Natural killer cell (primary cell): ENCODE results near the gene MAP2K5. TPM values are rescaled to one million over a fixed set of nuclear protein-coding genes. Genes with fewer than 3 reads are reported as not detected.
A peak's percentile ranks its signal among the peaks of the same experiment; 100 is the strongest.

ENCODE experiments used
- ATAC-seq, 3 donors: fragments of 150-1000 bp in 2 of 3; fragments of 200-7000 bp in 1 of 3; cut with Tn5 transposase; 1 replicate in 1 of 3; 2 replicates in 2 of 3; pipeline ENCODE4 v1.10.0; 2021; ENCODE audit warnings: mild to moderate bottlenecking in 2 of 3, moderate library complexity in 2 of 3
- DNase-seq, 2 donors: peaks; one replicate each; pipeline versions ENCODE4 v3.0.0 to v3.0.0-alpha.2; 2013 to 2021; ENCODE audit warnings: mixed read lengths in 1 of 2
- H3K27ac ChIP-seq: one replicate; pipeline ENCODE4 v1.5.1; 2013; ENCODE audit warnings: mild to moderate bottlenecking, low read length
- H3K27me3 ChIP-seq: one replicate; pipeline ENCODE4 v1.6.1; 2013; ENCODE audit warnings: low read length; ENCODE audit not compliant: control insufficient read depth, insufficient read depth
- H3K36me3 ChIP-seq: one replicate; pipeline ENCODE4 v1.6.1; 2013; ENCODE audit warnings: low read length; ENCODE audit not compliant: control insufficient read depth, insufficient read depth
- H3K4me1 ChIP-seq: one replicate; pipeline ENCODE4 v1.6.1; 2013; ENCODE audit warnings: low read length; ENCODE audit not compliant: control insufficient read depth, insufficient read depth
- H3K4me3 ChIP-seq: one replicate; pipeline ENCODE4 v1.5.1; 2013; ENCODE audit warnings: low read length
- H3K9me3 ChIP-seq: one replicate; pipeline ENCODE4 v1.6.1; 2013; ENCODE audit warnings: low read length; ENCODE audit not compliant: control insufficient read depth, insufficient read depth
- H3K27ac Mint-ChIP-seq, 2 donors: one replicate each; pipeline ENCODE4 v1.8.0; 2022; ENCODE audit warnings: mild to moderate bottlenecking in 2 of 2, mixed read lengths in 2 of 2, moderate library complexity in 1 of 2
- H3K27me3 Mint-ChIP-seq, 2 donors: one replicate each; pipeline ENCODE4 v1.8.0; 2022; ENCODE audit warnings: low read depth in 2 of 2, mixed read lengths in 2 of 2
- H3K36me3 Mint-ChIP-seq: one replicate; pipeline ENCODE4 v1.8.0; 2022; ENCODE audit warnings: mixed read lengths
- H3K4me1 Mint-ChIP-seq, 2 donors: one replicate each; pipeline ENCODE4 v1.8.0; 2022; ENCODE audit warnings: mixed read lengths in 2 of 2
- H3K4me3 Mint-ChIP-seq: one replicate; pipeline ENCODE4 v1.8.0; 2022; ENCODE audit warnings: mild to moderate bottlenecking, moderate library complexity, mixed read lengths
- H3K9me3 Mint-ChIP-seq, 2 donors: one replicate each; pipeline ENCODE4 v1.8.0; 2022; ENCODE audit warnings: mixed read lengths in 2 of 2
- WGBS: methylation state at CpG from one replicate; pipeline ENCODE4 v1.1.7; 2013; ENCODE audit warnings: missing lambda C conversion rate; ENCODE audit not compliant: insufficient coverage; 5-methylcytosine and 5-hydroxymethylcytosine counted together
- intact Hi-C: fragments of 100-400 bp; cut with micrococcal nuclease; formaldehyde crosslinking; loops from one replicate; pipeline ENCODE4 v1.14.2; 2022
- total RNA-seq, 4 donors: library from RNA; stranded (reverse); fragments of 120-200 nt in 1 of 4; gene quantifications; one replicate each; pipeline versions ENCODE4 v1.2.3 to v1.2.4, GENCODE V29; 2013 to 2022
- TF ChIP-seq, protein P1 (sequence below): fragments of 200-600 bp; IDR thresholded peaks from one replicate; pipeline ENCODE4 v1.8.0; 2022; ENCODE audit warnings: antibody characterized with exemption

The MAP2K5 gene
- total RNA-seq, 3 donors from 2014 or later (not counting 1 experiment from before 2014, with no cell fraction given) = 25.6 to 32.6 (median 29.2) TPM

DNA sequence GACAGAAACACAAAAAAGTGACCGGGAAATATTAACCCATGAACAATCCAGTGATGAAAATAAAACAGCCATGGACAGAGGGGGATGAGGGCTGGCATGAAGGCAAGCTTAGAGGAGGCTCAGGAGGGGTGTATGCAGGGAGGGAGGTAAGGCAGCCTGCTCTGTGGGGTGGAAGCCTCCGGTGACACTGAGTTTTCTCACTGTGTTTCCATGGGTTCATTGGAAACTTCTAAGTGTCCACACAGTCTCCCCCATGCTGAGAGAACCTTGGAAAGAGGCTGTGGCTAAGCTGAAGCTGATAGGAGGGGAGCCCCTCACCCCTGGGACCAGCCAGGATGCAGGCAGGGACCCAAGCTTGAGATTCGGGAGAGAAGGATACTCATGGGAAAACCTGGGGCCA, 276.0 kb downstream of the MAP2K5 start:
- Mint-ChIP-seq H3K9me3 (no peaks in the 10 kb centered on the region), H3K36me3 (no peaks in the 10 kb centered on the region), H3K4me3 (no peak overlapping the region), H3K27ac (no peak overlapping the region), H3K4me1 (peaks cover 14 to 27% of the 10 kb centered on the region in 2 donors), H3K27me3 (peaks cover 50 to 62% of the 10 kb centered on the region in 2 donors)
- intact Hi-C loops = no loop called here
- Histone ChIP-seq H3K36me3 (no peaks in the 10 kb centered on the region), H3K4me1 (peaks cover 11% of the 10 kb centered on the region), H3K4me3 (no peak overlapping the region), H3K9me3 (no peaks in the 10 kb centered on the region), H3K27ac (no peak overlapping the region), H3K27me3 (peaks cover 34% of the 10 kb centered on the region)
- ATAC-seq = no peak
- TF ChIP-seq, protein P1, sequence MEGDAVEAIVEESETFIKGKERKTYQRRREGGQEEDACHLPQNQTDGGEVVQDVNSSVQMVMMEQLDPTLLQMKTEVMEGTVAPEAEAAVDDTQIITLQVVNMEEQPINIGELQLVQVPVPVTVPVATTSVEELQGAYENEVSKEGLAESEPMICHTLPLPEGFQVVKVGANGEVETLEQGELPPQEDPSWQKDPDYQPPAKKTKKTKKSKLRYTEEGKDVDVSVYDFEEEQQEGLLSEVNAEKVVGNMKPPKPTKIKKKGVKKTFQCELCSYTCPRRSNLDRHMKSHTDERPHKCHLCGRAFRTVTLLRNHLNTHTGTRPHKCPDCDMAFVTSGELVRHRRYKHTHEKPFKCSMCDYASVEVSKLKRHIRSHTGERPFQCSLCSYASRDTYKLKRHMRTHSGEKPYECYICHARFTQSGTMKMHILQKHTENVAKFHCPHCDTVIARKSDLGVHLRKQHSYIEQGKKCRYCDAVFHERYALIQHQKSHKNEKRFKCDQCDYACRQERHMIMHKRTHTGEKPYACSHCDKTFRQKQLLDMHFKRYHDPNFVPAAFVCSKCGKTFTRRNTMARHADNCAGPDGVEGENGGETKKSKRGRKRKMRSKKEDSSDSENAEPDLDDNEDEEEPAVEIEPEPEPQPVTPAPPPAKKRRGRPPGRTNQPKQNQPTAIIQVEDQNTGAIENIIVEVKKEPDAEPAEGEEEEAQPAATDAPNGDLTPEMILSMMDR = no peak
- WGBS = 88% methylated on average over 3 of the region's 3 CpGs
- DNase-seq = no peak

DNA sequence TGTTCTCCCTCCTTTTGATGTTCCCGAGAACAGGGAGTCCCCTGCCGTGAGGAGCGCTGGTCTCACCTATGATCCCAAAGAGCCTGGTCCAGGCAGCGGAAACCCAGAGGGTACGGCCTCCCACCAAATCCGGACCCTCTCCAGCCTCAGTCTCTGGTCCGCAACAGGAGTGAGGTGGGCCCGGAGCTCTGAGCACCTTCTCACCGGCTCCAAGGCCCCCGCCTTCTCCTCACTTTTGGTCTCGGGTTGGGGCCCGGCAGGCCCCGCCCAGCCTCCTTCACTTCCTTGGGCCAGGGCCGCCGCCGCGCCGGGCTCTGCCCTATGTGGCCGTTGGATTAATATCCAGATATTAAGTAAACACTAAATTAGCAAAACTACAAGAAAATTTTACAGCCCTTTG, 277.1 kb downstream of the MAP2K5 start:
- Histone ChIP-seq H3K4me3 (no peak overlapping the region), H3K9me3 (no peaks in the 10 kb centered on the region), H3K36me3 (no peaks in the 10 kb centered on the region), H3K4me1 (peaks cover 18% of the 10 kb centered on the region), H3K27me3 (peaks cover 45% of the 10 kb centered on the region), H3K27ac (no peak overlapping the region)
- Mint-ChIP-seq H3K4me1 (peaks cover 23 to 36% of the 10 kb centered on the region in 2 donors), H3K9me3 (no peaks in the 10 kb centered on the region), H3K4me3 (no peak overlapping the region), H3K36me3 (no peaks in the 10 kb centered on the region), H3K27ac (no peak overlapping the region), H3K27me3 (peaks cover 60 to 74% of the 10 kb centered on the region in 2 donors)
- TF ChIP-seq, protein P1 = no peak
- DNase-seq (no peak), ATAC-seq (no peak)
- 23% methylated on average over 19 of the region's 19 CpGs for WGBS
- intact Hi-C loops = no loop called here

DNA sequence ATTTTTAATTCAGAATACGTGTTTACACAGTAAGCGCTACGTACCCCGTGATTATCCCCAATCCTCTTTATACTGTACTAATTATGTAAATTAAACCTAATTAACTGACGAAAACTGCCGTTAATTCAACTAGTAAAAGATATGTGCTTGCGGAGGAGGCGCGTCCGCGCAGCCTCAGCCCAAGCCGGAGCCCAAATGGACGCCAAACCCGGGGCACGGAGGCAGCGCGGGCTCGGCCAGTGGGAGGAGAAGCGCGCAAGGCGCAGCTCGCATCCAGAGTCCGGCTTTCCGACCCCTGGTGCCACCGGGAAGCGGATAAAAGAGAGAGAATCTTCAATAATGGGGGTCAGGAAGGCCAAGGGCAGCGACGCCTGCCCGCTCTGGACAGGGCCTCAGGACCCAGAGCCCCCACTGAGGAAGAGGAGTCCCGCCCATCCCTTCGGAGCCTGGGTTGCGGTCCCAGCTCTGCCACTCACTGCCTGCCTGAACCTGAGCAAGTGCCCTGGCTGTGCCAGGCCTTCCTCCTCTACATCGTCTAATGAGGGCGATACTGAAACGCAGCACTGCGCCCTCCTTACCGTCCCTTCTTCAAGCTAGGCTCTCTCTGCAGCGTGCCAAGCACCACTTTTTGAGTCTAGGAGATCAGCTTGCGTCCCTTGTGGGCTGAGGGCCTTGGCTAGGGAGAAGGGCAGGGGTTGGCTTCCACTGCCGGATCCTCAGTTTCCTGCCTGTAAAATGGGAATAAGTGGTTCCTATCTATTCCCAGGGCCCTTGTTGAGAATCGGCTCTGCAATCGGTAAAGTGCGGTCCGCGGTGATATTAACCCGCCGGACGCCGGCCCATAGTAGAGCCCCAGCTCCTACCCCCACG, 277.9 kb downstream of the MAP2K5 start:
- H3K27ac ChIP-seq = no peak overlapping the region

More for the DNA sequence above, 277.9 kb downstream of the MAP2K5 start:
- no peaks in the 10 kb centered on the region for H3K36me3 Mint-ChIP-seq
- H3K36me3 ChIP-seq = no peaks in the 10 kb centered on the region
- no peak overlapping the region for H3K27ac Mint-ChIP-seq
- H3K4me3 ChIP-seq = no peak overlapping the region
- peaks cover 23% of the 10 kb centered on the region for H3K4me1 ChIP-seq
- intact Hi-C loops = no loop called here
- DNase-seq = peak in 1 of 2 donors; percentile 13
- peaks cover 64 to 75% of the 10 kb centered on the region in 2 donors for H3K27me3 Mint-ChIP-seq
- 23% methylated on average over 50 of the region's 50 CpGs for WGBS
- H3K9me3 ChIP-seq = no peaks in the 10 kb centered on the region
- no peak overlapping the region for H3K4me3 Mint-ChIP-seq
- no peaks in the 10 kb centered on the region for H3K9me3 Mint-ChIP-seq
- H3K4me1 Mint-ChIP-seq = peaks cover 23 to 36% of the 10 kb centered on the region in 2 donors
- TF ChIP-seq, protein P1 = no peak
- H3K27me3 ChIP-seq = peaks cover 50% of the 10 kb centered on the region
- ATAC-seq = no peak
